Neural cell (in vitro differentiated cells): ENCODE measurements around the gene UNC5A. TPM values are rescaled to one million over a fixed set of nuclear protein-coding genes. Genes with fewer than 3 reads are reported as not detected.
A peak's percentile ranks its signal among the peaks of the same experiment; 100 is the strongest.

ENCODE experiments used
- H2AFZ ChIP-seq: fragments of 200-600, 300-800 bp; sonication (generic), shearing (Covaris generic); 2 replicates; pipeline ENCODE4 v1.6.0; 2014; ENCODE audit warnings: low read depth, mild to moderate bottlenecking, antibody characterized with exemption, low read length, moderate library complexity
- H3F3A ChIP-seq: fragments of 200-600 bp; shearing (Covaris generic); 2 replicates; pipeline ENCODE4 v1.6.1; 2016; ENCODE audit warnings: mild to moderate bottlenecking, moderate library complexity, mixed read lengths, antibody characterized with exemption, low read length; ENCODE audit not compliant: insufficient read depth, poor library complexity, severe bottlenecking
- H3K27ac ChIP-seq: fragments of 200-600, 300-800 bp; sonication (generic), shearing (Covaris generic); 2 replicates; pipeline ENCODE4 v1.5.1; 2014; ENCODE audit warnings: mild to moderate bottlenecking, low read length, moderate library complexity
- H3K27me3 ChIP-seq: fragments of 300-800, 200-600 bp; sonication (generic), shearing (Covaris generic); 2 replicates; pipeline ENCODE4 v1.6.0; 2014; ENCODE audit warnings: mild to moderate bottlenecking, low read depth, low read length, moderate library complexity; ENCODE audit not compliant: insufficient read depth
- H3K36me3 ChIP-seq: fragments of 300-800, 200-600 bp; sonication (generic), shearing (Covaris generic); 2 replicates; pipeline ENCODE4 v1.5.1; 2014; ENCODE audit warnings: mild to moderate bottlenecking, antibody characterized with exemption, low read length, moderate library complexity; ENCODE audit not compliant: insufficient read depth
- H3K4me2 ChIP-seq: fragments of 300-800, 200-600 bp; sonication (generic), shearing (Covaris generic); 2 replicates; pipeline ENCODE4 v1.6.0; 2014; ENCODE audit warnings: mild to moderate bottlenecking, low read length
- H3K4me3 ChIP-seq: fragments of 300-800, 200-600 bp; sonication (generic), shearing (Covaris generic); 2 replicates; pipeline ENCODE4 v1.5.1; 2014; ENCODE audit warnings: mild to moderate bottlenecking, low read length, moderate library complexity
- H3K79me2 ChIP-seq: fragments of 200-600 bp; shearing (Covaris generic); replicated peaks from 2 replicates; pipeline ENCODE4 v1.6.0; 2014; ENCODE audit warnings: mild to moderate bottlenecking, low read length, moderate library complexity; ENCODE audit not compliant: insufficient read depth
- H3K9ac ChIP-seq: fragments of 300-800, 200-600 bp; sonication (generic), shearing (Covaris generic); 2 replicates; pipeline ENCODE4 v1.6.1; 2016; ENCODE audit warnings: mild to moderate bottlenecking, low read length, mixed read lengths
- H3K9me2 ChIP-seq: fragments of 200-600 bp; shearing (Covaris generic); 2 replicates; pipeline ENCODE4 v1.6.1; 2016; ENCODE audit warnings: mild to moderate bottlenecking, low read length, mixed read lengths; ENCODE audit not compliant: insufficient read depth
- H3K9me3 ChIP-seq: fragments of 200-600, 300-800 bp; sonication (generic), shearing (Covaris generic); 2 replicates; pipeline ENCODE4 v1.6.1; 2016; ENCODE audit warnings: mild to moderate bottlenecking, mixed run types, low read length, moderate library complexity, mixed read lengths
- H4K20me1 ChIP-seq: fragments of 200-600 bp; shearing (Covaris generic); 2 replicates; pipeline ENCODE4 v1.6.1; 2016; ENCODE audit warnings: mild to moderate bottlenecking, mixed run types; ENCODE audit not compliant: insufficient read depth
- CTCF ChIP-seq: fragments of 450-650 bp; IDR thresholded peaks from 2 replicates; pipeline ENCODE4 v1.5.1; 2014; ENCODE audit warnings: antibody characterized with exemption, mild to moderate bottlenecking, moderate library complexity; ENCODE audit not compliant: poor library complexity, severe bottlenecking
- EZH2 ChIP-seq: fragments of 200-600, 300-800 bp; shearing (Covaris generic), sonication (generic); IDR thresholded peaks from 2 replicates; pipeline ENCODE4 v1.6.1; 2014; ENCODE audit warnings: antibody characterized with exemption, low read length, borderline replicate concordance, mild to moderate bottlenecking; ENCODE audit not compliant: insufficient read depth, poor library complexity, severe bottlenecking
- MXI1 ChIP-seq: fragments of 450-650 bp; conservative IDR thresholded peaks from 2 replicates; pipeline ENCODE4 v1.6.1; 2014; ENCODE audit warnings: antibody characterized with exemption, mild to moderate bottlenecking; ENCODE audit not compliant: poor library complexity, severe bottlenecking
- POLR2AphosphoS5 ChIP-seq: IDR thresholded peaks from 2 replicates; pipeline ENCODE4 v1.6.1; 2012
- RAD21 ChIP-seq: fragments of 450-650 bp; conservative IDR thresholded peaks from 2 replicates; pipeline ENCODE4 v1.6.1; 2014; ENCODE audit warnings: antibody characterized with exemption, mild to moderate bottlenecking, moderate library complexity
- REST ChIP-seq: IDR thresholded peaks from 2 replicates; pipeline ENCODE4 v1.6.1; 2012; ENCODE audit warnings: borderline replicate concordance
- SMC3 ChIP-seq: fragments of 450-650 bp; conservative IDR thresholded peaks from 2 replicates; pipeline ENCODE4 v1.6.1; 2014; ENCODE audit warnings: antibody characterized with exemption, mild to moderate bottlenecking, moderate library complexity; ENCODE audit not compliant: poor library complexity
- TAF1 ChIP-seq: IDR thresholded peaks from 2 replicates; pipeline ENCODE4 v1.6.1; 2012; ENCODE audit warnings: low read depth
- polyA plus RNA-seq: library from polyadenylated mRNA; depleted of rRNA; stranded (reverse); fragments of >200 nt; gene quantifications from 2 replicates; pipeline ENCODE4 v1.2.3, GENCODE V29; 2014

The UNC5A gene
- polyA plus RNA-seq, 1 donor from 2014 or later: 2.7 TPM

GRCh38 chr5:176817369-176817840 is 7.0 kb downstream of the UNC5A start:
- Histone ChIP-seq H3K27ac (no peak overlapping the region), H4K20me1 (no peaks in the 10 kb centered on the region), H3K9me3 (no peaks in the 10 kb centered on the region), H3K9me2 (no peaks in the 10 kb centered on the region), H3F3A (no peaks in the 10 kb centered on the region), H3K4me3 (peak overlapping the region; percentile 55), H3K27me3 (peaks cover 10% of the 10 kb centered on the region), H3K79me2 (no peaks in the 10 kb centered on the region), H2AFZ (no peak overlapping the region), H3K4me2 (no peak overlapping the region), H3K9ac (peak overlapping the region; percentile 50), H3K36me3 (no peaks in the 10 kb centered on the region)
- TF ChIP-seq REST (no peak), RAD21 (no peak), EZH2 (no peak), MXI1 (peak; percentile 24), POLR2AphosphoS5 (peak; percentile 25)

- H3K27me3 ChIP-seq: peaks cover 7% of the 10 kb centered on the region
- no peaks in the 10 kb centered on the region for H3K9me2 ChIP-seq
- H3K36me3 ChIP-seq: no peaks in the 10 kb centered on the region
- no peaks in the 10 kb centered on the region for H4K20me1 ChIP-seq
- peak overlapping the region; percentile 27 for H2AFZ ChIP-seq
- no peaks in the 10 kb centered on the region for H3F3A ChIP-seq
- H3K27ac ChIP-seq: no peak overlapping the region
- H3K4me2 ChIP-seq: no peak overlapping the region
- TF ChIP-seq TAF1 (no peak), EZH2 (no peak), RAD21 (peak; percentile 48), REST (no peak), CTCF (peak; percentile 71), SMC3 (peak; percentile 57)
- no peaks in the 10 kb centered on the region for H3K79me2 ChIP-seq
- peak overlapping the region; percentile 50 for H3K9ac ChIP-seq
- peak overlapping the region; percentile 55 for H3K4me3 ChIP-seq
- no peaks in the 10 kb centered on the region for H3K9me3 ChIP-seq
These were observed 7.5 kb downstream of the UNC5A start for GRCh38 chr5:176817841-176818377.
